HL-60/S4 treated with phorbol 12-myristate 13-acetate at 8.2 ng/mL for 4 days and 3 days (cell line): Measurements from ENCODE around the gene CDH23.

Source experiments
- in situ Hi-C: fragments of 300-500 bp; cut with MboI; formaldehyde crosslinking; loops from 2 replicates; pipeline ENCODE4 v1.15.0; 2022; ENCODE audit warnings: low sequenced_read_pairs

Gene CDH23

DNA sequence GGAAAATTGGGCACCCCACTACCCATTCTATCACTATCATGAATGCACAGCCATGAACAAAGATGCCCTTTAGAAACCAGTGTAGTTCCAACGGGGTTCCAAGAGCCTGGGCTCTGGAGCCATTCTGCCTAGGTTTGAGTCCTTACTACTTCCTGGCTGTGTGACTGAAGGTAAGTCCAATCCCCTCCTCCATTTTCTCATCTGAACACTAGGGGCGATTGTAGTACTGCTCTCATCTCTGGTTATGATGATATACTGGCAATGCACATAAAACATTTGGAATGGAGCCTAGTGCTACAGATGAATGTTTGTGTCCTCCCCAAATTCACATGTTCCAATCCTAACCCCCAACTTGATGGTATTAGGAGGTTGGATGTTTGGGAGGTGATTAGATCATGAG lies 28.1 kb upstream of the CDH23 start:
- in situ Hi-C loops: no loop called here

DNA sequence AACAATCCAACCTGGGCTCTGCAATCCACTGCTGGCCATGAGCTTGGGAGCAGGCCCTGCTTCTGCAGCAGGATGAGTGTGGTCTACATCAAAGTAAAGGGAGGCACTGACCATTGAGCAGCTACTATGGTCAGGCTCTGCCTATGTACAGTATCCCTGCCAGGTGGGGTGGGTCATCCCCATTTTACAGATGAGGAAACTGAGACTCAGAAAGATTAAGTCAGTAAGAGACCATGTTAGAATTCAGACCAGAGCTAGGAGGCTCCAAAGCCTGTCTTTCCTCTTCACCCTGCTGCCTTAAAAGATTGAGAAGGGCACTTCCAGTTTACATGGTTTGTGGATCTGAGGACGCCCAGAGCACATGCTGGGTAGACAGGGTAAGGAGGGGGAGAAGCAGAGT lies 27.1 kb upstream of the CDH23 start:
- in situ Hi-C loops: loop anchor here (10.0 kb wide), 1 partner anchor 45 kb away; no protein-coding TSS in a partner anchor

DNA sequence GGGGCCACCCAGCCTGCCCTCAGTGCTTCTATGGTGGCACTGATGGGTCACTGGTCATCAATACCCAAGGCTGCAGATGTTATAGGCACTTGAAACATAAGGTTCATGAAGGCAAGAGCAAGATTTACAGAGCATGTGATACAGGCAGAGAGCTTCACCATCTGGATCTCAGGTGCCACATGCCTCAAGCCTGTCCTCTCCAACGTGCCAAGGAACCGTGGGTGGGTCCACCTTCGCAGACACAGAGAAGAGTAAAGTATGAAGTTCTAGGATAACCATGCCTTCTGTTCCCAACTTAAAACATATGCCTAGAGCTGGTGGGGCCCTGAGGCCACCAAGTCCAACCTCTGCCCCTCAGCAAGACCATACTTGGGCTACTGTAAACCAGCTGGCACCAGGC lies 26.7 kb upstream of the CDH23 start:
- in situ Hi-C loops: loop anchor here (10.0 kb wide), 1 partner anchor 45 kb away; no protein-coding TSS in a partner anchor

DNA sequence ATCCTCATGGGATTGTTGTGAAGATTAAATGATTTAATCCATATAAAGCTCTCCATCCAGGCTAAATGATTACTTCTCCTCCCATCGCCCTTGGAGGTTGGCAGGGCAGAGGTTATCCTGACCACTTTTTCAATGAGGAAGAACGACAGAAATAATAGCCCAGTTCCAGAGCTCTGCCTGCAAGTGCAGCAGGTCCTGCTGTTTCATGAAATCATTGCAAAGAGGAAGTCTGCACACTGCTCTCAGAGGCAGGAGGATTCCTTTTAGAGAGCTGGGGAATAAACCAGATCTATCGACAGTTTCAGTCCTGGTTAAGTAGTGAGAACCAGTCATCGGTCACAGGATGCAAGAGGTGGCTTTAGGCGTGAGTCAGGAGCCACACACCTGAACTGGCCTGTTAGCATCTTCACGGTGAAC lies 25.0 kb upstream of the CDH23 start:
- in situ Hi-C loops: loop anchor here (10.0 kb wide), 1 partner anchor 47 kb away; no protein-coding TSS in a partner anchor

DNA sequence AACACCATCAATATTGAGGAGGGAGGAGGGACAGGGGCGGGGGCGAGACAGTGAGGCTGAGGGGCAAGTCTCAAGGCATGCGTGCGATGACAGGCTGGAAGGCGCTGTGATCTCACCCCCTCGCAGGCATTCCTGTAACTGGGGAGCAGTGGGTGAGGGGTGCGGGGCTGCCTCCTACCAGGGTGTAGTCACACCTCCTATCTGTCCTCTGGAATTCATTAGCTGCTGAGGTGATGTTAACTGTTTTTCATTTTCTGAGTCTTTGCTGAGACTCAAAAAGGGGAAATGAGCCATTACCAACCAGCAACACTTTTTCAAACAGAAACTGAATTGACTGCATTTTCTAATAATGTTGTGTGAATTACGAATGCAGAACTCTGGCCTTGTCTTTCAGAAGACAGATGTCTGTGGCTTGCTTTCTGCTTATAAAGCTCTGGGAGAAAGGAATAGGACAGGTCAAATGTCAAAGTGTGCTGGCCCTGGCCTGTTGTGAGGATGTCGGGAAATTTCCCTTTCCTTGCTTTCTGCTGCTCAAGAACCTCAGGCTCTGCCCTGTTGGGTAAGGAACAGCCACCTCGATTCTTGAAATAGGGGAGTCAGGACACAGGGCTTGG lies 23.7 kb upstream of the CDH23 start:
- in situ Hi-C loops: loop anchor here (10.0 kb wide), 1 partner anchor 48 kb away; no protein-coding TSS in a partner anchor

DNA sequence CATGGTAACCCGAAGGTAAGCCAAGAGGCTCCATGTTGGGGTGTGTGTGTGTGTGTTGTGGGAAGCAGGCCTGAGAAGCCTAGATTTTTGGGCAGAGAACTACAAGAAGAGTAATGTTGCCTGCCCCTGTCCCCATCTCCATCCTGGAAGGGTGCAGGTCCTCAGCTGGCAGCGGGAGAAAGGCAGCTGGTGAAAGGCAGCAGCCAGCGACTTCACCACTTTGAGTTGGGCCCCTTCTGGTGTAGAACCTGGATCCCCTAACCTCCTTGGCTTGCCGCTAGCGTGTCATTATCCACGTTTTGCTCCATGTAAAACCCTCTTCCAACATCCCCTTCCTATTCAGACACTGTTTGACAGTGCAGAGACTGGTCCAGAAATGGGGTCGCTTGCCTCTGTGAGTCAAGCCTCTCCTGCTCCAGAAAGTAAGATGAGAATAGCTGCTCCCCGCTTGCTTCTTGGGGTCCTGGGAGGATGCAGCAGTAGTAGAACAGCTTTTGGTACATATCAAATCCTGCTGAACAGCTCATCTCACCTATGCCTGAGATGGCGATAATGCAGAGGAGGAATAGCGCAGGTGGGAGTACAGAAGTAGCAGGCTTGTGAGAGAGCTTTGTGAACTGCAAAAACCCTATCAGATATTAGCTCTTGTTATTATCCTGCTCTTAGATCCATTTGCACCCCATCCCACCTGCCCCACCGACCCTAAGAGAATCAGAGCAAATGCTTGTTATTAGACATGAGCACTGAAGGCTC lies 22.1 kb upstream of the CDH23 start:
- in situ Hi-C loops: loop anchor here (10.0 kb wide), 1 partner anchor 50 kb away; no protein-coding TSS in a partner anchor

DNA sequence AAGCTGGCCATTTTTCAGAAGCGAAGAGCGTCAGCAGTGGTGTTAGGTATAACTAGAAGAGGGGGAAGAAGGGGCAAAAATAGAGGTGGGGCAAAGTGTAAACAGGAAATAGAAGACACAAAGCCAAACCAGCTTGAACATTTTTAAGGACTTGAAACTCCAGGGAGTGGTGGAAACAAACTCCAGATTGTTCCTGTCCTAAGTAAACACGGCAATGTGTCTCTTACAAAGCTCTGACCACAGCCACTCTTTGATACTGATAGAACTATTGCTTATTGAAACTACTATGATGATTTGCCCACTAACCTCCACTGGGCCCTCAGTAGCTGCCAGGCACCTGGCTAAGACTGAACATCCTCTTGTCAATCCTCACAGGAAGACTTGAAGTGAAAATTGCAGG lies 20.8 kb upstream of the CDH23 start:
- in situ Hi-C loops: loop anchor here (10.0 kb wide), 1 partner anchor 51 kb away; no protein-coding TSS in a partner anchor

DNA sequence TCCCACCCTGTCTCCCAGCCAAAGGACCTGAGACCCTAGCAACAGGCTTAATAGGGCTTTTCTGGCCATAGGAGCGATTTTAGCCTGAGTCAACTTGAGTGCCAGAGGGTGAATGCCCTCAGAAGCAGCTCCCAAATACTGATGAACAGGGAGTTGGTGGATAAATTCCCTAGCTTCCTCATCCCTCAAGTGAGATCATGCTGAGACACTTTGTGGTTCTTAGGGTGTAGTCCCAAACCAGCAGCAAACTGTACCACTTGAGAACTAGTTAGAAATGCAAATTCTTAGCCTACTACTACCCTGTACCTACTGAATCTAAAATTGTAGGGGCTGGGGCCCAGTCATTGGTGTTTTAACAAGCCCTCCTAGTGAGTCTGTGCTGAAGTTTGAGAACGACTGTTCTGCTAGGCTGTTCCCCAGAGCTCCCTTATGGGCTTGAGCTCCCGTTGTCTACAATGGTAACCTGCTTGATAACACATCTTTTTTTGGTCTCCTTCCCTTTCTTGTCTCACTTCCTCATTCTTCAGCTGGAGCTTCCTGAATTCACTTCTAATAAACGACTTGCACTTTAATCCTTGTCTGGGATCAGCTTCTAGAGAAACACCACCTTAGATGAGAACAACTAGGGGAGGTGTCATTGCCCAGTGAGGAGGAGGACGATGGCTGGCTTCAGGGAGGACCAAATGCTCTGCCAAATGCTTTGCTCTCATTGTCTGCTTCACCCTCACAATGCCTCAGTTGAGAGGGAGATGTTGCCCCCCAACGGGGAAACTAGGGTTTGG lies 18.2 kb upstream of the CDH23 start:
- in situ Hi-C loops: loop anchor here (10.0 kb wide), 1 partner anchor 54 kb away; no protein-coding TSS in a partner anchor

DNA sequence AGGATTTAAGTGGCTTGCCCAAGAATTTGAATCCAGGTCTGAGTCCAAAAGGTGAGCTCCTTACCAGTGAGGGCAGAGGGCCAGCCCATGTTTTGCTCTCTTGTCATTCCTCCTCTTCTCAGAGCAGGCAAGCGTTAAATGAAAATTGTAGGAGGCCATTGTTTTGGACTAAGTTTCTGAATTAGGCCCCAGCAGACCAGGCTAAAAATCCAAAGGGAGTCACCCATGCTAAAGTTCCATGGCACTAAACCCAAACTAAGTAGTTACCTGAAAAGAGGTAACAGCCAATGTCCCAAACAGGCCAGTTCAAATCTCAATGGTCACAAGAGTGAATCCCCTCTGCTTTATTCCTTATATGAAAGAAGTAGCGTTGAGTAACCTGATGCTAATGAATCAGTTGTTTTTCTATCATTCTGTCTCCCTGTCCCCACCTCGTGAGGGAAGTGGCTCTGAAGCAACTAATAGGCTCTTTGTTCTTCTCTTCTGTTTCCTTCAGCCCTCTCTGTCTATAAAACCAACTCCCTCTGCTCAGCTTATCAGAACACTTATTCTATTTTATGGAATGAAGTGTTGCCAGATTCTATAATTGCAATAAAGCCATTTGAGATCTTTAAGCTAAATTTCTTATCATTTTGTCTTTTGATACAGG lies 17.5 kb upstream of the CDH23 start:
- in situ Hi-C loops: loop anchor here (10.0 kb wide), 1 partner anchor 54 kb away; no protein-coding TSS in a partner anchor

DNA sequence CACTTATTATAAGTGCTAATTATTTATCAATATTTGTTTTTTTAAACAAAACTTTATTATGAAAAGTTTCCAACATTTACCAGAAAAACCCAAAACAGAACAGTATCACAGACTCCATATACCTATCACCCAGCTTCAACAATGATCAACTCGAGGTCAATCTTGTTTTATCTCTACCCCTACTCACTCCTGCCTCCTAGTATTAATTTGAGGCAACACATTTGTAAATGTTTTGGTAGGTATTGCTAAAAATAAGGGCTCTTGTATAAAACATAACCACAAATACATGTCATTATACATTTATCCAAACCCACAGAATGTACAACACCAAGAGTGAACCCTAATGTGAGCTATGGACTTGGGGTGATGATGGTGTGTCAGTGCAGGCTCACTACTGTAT lies 15.9 kb upstream of the CDH23 start:
- in situ Hi-C loops: no loop called here

DNA sequence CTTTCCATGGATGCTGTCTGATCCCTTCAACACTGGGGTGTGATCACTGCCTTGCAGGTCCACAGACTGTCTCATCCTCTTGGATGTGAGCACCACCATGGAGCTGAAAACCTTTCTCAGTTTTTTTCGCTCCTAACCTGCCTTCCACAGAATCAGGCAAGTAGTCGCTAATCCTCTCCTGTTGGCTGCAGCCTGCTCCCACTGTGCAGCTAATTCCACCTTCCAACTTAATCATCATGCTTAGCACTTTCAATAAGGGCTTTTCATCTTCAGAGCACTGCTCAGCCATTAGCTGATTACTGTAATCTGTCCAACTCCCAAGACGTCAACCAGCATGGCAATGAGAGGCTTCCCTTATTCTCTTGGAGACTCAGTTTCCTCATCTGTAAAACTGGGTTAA lies 15.1 kb upstream of the CDH23 start:
- in situ Hi-C loops: no loop called here

DNA sequence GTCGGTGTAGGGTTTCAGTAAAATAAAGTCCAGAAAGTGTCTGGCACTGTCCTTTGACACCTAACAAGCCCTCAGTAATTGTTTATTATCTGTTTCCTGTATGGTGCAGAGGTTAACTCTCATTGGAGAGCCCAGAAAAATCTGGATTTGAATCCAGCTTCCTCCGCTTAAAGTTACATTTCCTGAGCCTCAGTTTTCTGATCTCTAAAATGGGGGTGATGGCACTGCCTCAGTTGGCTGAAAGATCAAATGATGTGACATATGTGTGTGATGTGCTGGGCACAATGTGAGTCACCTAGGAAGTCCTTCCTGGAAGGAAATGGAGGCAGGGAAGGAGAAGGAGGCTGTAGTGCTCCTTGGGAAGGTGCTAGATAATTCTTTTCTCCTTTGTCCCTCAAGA lies 14.7 kb upstream of the CDH23 start:
- in situ Hi-C loops: no loop called here

DNA sequence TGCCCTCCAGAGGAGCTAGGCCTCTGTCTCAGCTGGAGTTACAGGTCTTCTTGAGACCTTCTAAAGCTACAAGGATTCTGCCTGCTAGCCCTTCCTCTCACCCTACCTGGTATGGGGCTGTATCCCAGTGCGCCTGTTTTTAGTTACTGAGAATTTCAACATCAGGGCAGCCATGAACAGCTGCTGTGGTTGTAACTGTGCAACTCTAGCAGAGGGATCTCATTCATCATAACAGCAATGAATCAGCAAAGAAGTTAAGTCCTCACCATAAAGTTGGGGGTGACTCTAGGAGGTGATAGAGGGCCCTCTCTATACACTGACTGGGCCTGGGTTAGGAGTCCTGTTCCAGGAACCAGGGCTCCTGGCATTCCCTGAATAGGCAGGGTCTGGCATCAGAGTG lies 14.0 kb upstream of the CDH23 start:
- in situ Hi-C loops: no loop called here

DNA sequence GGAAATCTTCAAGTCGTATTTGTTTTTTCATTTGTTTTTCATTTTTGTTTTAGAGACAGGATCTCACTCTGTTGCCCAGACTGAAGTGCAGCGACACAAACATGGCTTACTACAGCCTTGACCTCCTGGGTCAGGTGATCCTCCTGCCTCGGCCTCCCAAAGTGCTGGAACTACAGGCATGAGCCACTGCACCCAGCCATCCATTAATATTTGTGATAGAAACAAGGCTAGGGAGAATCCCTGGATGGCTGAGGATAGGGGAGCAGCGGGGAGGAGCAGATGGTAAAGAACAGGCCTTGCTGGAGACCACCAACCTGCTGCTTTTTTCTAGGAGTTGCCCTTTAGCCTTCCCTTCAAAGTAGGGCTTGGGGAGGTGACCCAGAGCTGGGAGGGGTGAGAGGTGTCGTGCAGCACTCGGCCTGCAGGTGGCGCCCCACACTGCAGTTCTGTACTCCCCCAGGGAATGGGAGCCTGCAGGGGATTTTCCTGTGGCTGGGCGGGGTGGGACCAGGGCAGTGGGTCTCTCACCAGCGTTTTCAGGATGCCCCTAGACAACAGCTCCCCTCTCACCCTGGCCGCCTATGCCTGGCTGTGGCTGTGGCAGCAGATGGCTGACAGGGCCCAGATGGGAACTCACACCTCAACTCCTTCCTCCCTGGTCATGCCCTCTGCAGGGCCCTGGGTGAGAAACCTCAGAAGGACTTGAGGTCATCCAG lies 12.6 kb upstream of the CDH23 start:
- in situ Hi-C loops: no loop called here

DNA sequence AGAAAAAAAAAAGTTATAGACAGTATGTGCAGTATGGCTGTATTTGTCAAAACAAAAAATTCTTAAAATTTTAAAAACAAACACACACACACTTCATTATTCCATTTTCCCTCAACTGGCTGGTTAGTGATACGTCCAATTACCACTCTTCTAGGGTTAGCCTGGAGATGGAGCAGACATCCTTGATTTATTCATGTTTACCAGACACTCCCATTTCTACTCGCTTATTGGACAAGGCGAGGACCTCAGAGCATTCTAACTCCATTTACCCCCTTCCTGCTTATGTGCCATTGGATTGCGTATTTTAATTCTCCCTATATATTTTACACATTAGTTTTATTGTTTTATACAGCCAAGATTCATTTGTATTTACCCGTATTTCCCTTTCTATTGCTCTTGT lies 8.5 kb upstream of the CDH23 start:
- in situ Hi-C loops: no loop called here

DNA sequence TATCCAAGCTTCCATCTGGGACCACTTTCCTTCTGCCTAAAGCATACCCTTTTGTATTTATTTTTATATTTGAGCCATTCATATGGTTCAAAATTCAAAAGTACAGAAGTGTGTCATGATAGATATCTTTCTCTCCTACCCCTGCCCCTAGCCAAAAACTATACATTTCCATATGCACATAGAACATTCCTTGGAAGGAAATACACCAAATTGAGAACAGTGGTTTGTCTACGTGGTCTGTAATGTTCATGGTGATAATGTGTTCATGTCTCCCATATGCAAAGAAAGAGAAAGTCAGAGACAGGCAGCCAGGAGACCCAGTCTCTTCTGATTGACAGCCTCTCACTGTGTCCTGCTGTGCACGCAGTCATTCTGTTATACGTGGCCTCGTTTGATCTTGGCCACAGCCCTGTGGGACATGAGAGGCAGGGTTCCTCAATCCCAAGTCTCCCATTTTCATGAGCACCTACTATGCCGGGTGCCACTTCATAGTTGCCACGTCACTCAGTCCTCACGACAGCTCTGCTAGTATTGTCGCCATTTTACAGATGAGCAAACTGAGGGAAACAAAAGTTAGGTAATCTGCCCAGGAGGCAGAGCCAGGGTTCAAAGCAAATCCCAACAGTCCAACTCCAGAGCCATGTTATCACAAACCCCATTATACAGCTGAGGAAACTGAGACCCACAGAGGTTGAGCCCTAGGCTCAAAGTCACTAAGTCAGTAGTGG lies 8.0 kb upstream of the CDH23 start:
- in situ Hi-C loops: no loop called here

DNA sequence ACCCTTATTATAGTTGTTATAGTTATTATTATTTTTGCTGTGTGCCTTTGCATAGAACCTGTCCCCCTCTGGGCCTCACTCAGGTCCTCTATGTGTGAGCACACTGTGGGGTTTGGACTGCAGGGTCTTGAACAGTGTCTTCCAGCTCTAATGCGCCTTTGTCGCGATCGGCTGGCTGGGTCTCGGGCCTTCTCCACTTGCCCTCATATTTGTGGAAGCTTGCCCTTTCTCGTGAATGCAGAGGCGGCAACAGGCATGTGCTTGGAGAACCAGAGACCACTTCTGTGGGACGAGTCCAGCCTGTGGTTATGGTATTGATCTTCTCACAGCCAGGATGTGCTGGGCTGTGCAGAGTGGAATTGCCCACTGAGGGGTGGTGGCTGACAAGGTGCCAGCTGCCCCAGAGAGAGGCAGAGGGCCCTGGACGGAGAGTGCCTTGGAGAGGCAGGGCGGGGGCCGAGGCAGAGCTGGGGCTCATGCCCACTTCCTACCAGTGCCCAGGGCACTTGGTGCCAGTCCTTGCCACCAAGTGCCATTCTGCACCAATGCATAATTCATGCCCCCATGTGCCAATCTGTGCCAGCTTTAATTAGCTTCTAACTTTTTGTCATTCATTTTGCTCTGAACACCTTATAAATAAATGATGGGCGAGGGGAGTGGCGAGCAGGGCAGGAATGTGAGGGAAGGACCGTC lies 6.8 kb upstream of the CDH23 start:
- in situ Hi-C loops: no loop called here

DNA sequence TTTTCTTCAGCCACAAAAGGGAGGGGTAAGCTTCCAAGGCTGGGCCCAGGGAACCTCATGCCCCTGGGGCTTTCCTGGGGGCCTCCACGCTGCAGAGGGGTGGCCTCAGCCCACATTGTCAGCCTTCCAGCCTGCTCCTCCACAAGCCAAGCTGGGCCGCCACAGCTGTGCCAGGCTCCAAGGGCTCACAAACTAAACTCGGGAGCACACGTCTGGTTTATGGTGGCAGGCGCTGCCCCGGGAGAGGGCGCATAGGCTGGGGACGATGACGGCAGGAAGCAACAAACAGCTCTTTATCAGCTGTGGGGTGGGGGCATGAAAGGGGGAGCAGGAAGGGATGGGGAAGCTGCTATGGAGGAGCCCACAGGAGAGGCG lies 6.3 kb upstream of the CDH23 start:
- in situ Hi-C loops: no loop called here
